K562 (cell line): ENCODE results near the gene NUDT5. TPM values are rescaled to one million over a fixed set of nuclear protein-coding genes. Genes with fewer than 3 reads are reported as not detected.

Source experiments
- ATAC-seq: fragments of 200-7000 bp; cut with Tn5 transposase; 3 replicates; pipeline ENCODE4 v1.9.1; 2020; ENCODE audit warnings: moderate library complexity
- BruUV-seq: library from RNA; stranded (reverse); fragments of 400-500 nt; replicated peaks from 2 replicates; lab custom pipeline; 2021; lab: Mats Ljungman, UMichigan
- CTCF ChIA-PET: fragments of 300-600 bp; formaldehyde crosslinking; extraction: SDS; loops from one replicate; lab custom pipeline; 2021; ENCODE audit warnings: low intra/inter-chr PET ratio; lab: Yijun Ruan, JAX
- POLR2A ChIA-PET: fragments of 300-600, 350-650 bp; sonication (Branson Sonifier 250); formaldehyde crosslinking; extraction: SDS; loops from one replicate; lab custom pipeline; 2021; ENCODE audit warnings: antibody characterized with exemption, inconsistent platforms; lab: Yijun Ruan, JAX
- DNase-seq, 4 experiments: peaks; one replicate each; pipeline versions ENCODE4 v3.0.0 to v3.0.0-alpha.2; 2011 to 2018; ENCODE audit warnings: low spot score in 3 of 4, mixed read lengths in 3 of 4; ENCODE audit errors: extremely low read depth in 1 of 4
- FAIRE-seq: peaks from 2 replicates; lab custom pipeline; 2011; peaks lifted over from hg19 to GRCh38; lab: Jason Lieb, UNC
- H2AFZ ChIP-seq: 2 replicates; pipeline ENCODE4 v1.6.0; 2011; ENCODE audit warnings: low read depth, low read length, control low read depth, inconsistent platforms
- H3K27ac ChIP-seq: fragments of 200-600 bp; 3 replicates; pipeline ENCODE4 v1.8.0; 2011; ENCODE audit warnings: low read depth, mild to moderate bottlenecking, control low read depth, inconsistent platforms, low read length, moderate library complexity, mixed read lengths; ENCODE audit errors: extremely low read depth
- H3K27me3 ChIP-seq, 2 experiments: fragments of 300-600 bp in 1 of 2; 2 replicates in 1 of 2; 3 replicates in 1 of 2; pipeline versions ENCODE4 v1.6.0 to v1.8.0; 2011; ENCODE audit warnings: inconsistent platforms in 2 of 2, low read length in 2 of 2, mild to moderate bottlenecking in 1 of 2, mixed read lengths in 1 of 2, moderate library complexity in 1 of 2; ENCODE audit not compliant: control insufficient read depth in 2 of 2, insufficient read depth in 2 of 2
- H3K36me3 ChIP-seq: fragments of 300-600 bp; 3 replicates; pipeline ENCODE4 v1.8.0; 2011; ENCODE audit warnings: mild to moderate bottlenecking, low read length, inconsistent platforms; ENCODE audit not compliant: control insufficient read depth, insufficient read depth
- H3K4me1 ChIP-seq, 2 experiments: fragments of 200-600 bp in 1 of 2; replicated peaks in 1 of 2; 2 replicates in 1 of 2; 3 replicates in 1 of 2; pipeline versions ENCODE4 v1.5.1 to v1.8.0; 2011; ENCODE audit warnings: inconsistent platforms in 2 of 2, low read length in 2 of 2, mild to moderate bottlenecking in 1 of 2, mixed read lengths in 1 of 2, moderate library complexity in 1 of 2; ENCODE audit not compliant: control insufficient read depth in 2 of 2, insufficient read depth in 2 of 2
- H3K4me2 ChIP-seq: 2 replicates; pipeline ENCODE4 v1.6.1; 2011; ENCODE audit warnings: low read length, control low read depth, inconsistent platforms, mixed read lengths; ENCODE audit not compliant: insufficient read depth
- H3K4me3 ChIP-seq: fragments of 200-600 bp; sonication (generic), shearing (Covaris generic); 2 replicates; pipeline ENCODE4 v1.5.1; 2016; ENCODE audit warnings: control low read depth, inconsistent platforms
- H3K79me2 ChIP-seq: fragments of 200-600 bp; 3 replicates; pipeline ENCODE4 v1.8.0; 2011; ENCODE audit warnings: low read length, inconsistent platforms; ENCODE audit not compliant: control insufficient read depth, insufficient read depth
- H3K9ac ChIP-seq, 2 experiments: 2 replicates each; pipeline versions ENCODE4 v1.6.0 to v1.6.1; 2011; ENCODE audit warnings: low read depth in 2 of 2, low read length in 2 of 2, control low read depth in 1 of 2, inconsistent platforms in 1 of 2, mild to moderate bottlenecking in 1 of 2, mixed read lengths in 1 of 2; ENCODE audit not compliant: insufficient read depth in 1 of 2
- H3K9me1 ChIP-seq: one replicate; pipeline ENCODE4 v1.6.0; 2011; ENCODE audit warnings: inconsistent platforms, mild to moderate bottlenecking, low read length, moderate library complexity; ENCODE audit not compliant: control insufficient read depth, insufficient read depth
- H3K9me3 ChIP-seq: replicated peaks from 2 replicates; pipeline ENCODE4 v1.5.1; 2011; ENCODE audit warnings: low read depth, low read length, inconsistent platforms; ENCODE audit not compliant: control insufficient read depth, insufficient read depth
- H4K20me1 ChIP-seq: replicated peaks from 2 replicates; pipeline ENCODE4 v1.6.1; 2011; ENCODE audit warnings: low read length, inconsistent platforms, mixed read lengths; ENCODE audit not compliant: control insufficient read depth, insufficient read depth
- FOXA3 ChIP-seq, 2 experiments: fragments of 450-650 bp in 1 of 2; sonication (generic) in 1 of 2; formaldehyde crosslinking; IDR thresholded peaks in 1 of 2; conservative IDR thresholded peaks in 1 of 2; 2 replicates each; pipeline versions ENCODE4 v1.4.0 to v1.8.0; 2020 to 2022; ENCODE audit warnings: mild to moderate bottlenecking in 2 of 2, missing genetic modification reagents in 1 of 2
- GTF2F1 ChIP-seq: IDR thresholded peaks from 2 replicates; pipeline ENCODE4 v1.6.1; 2011; ENCODE audit warnings: low read depth, low read length, improper control_type of control experiment
- POLR2A ChIP-seq: fragments of 450-650 bp; conservative IDR thresholded peaks from 2 replicates; pipeline ENCODE4 v1.6.1; 2016
- TAF15 ChIP-seq: fragments of 200-400 bp; formaldehyde crosslinking; IDR thresholded peaks from 2 replicates; pipeline ENCODE4 v1.6.1; 2017; ENCODE audit warnings: mild to moderate bottlenecking, low read depth, low read length, moderate library complexity
- ZBTB11 ChIP-seq, 3 experiments: fragments of 200-800 bp in 1 of 3; fragments of 250-450 bp in 1 of 3; fragments of 450-650 bp in 1 of 3; sonication (Bioruptor Pico) in 1 of 3; sonication (Bioruptor generic) in 1 of 3; formaldehyde crosslinking in 1 of 3; IDR thresholded peaks; 2 replicates each; pipeline versions ENCODE4 v1.6.1 to v1.8.0; 2016 to 2022; ENCODE audit warnings: mild to moderate bottlenecking in 2 of 3, missing genetic modification characterization in 2 of 3, missing compliant biosample characterization in 1 of 3, moderate library complexity in 1 of 3
- ZNF121 ChIP-seq: sonication (generic); formaldehyde crosslinking; conservative IDR thresholded peaks from 2 replicates; pipeline ENCODE4 v1.8.0; 2022; ENCODE audit warnings: missing genetic modification reagents
- ZNF384 ChIP-seq: IDR thresholded peaks from 2 replicates; pipeline ENCODE4 v1.6.1; 2012; ENCODE audit warnings: low read depth, low read length, improper control_type of control experiment
- ZNF408 ChIP-seq: fragments of 250-450 bp; sonication (Bioruptor Pico); IDR thresholded peaks from 2 replicates; pipeline ENCODE4 v1.4.0; 2020; ENCODE audit warnings: low read depth, mild to moderate bottlenecking, moderate library complexity
- ZNF444 ChIP-seq: fragments of 250-450 bp; sonication (Bioruptor Pico); IDR thresholded peaks from 2 replicates; pipeline ENCODE4 v1.4.0; 2020; ENCODE audit warnings: mild to moderate bottlenecking, moderate library complexity
- ZNF445 ChIP-seq: fragments of 250-450 bp; sonication (Bioruptor Pico); IDR thresholded peaks from 2 replicates; pipeline ENCODE4 v1.4.0; 2020; ENCODE audit warnings: low read depth, mild to moderate bottlenecking, moderate library complexity
- ZNF699 ChIP-seq: fragments of 250-450 bp; sonication (Bioruptor Pico); IDR thresholded peaks from 2 replicates; pipeline ENCODE4 v1.8.0; 2021; ENCODE audit warnings: mild to moderate bottlenecking, moderate library complexity; ENCODE audit not compliant: insufficient replicate concordance
- WGBS: fragments of 100-300 bp; shearing (Covaris generic); methylation state at CpG from one replicate; pipeline ENCODE4 v1.1.6; 2016; ENCODE audit warnings: low coverage, mixed read lengths; ENCODE audit not compliant: insufficient coverage; ENCODE audit errors: missing lambda C conversion rate; 5-methylcytosine and 5-hydroxymethylcytosine counted together
- in situ Hi-C: fragments of 300-500 bp; cut with MboI; formaldehyde crosslinking; loops from 4 replicates; pipeline ENCODE4 v1.15.0; 2018; ENCODE audit warnings: inconsistent platforms, mixed read lengths
- intact Hi-C: fragments of 100-400 bp; cut with micrococcal nuclease; formaldehyde crosslinking; loops from 2 replicates; pipeline ENCODE4 v1.14.2; 2022
- polyA plus RNA-seq, 8 experiments: library from polyadenylated mRNA; depleted of rRNA in 4 of 8; stranded (reverse) in 5 of 8; unstranded in 3 of 8; fragments of >200 nt; fragmentation: Nextera tagmentation in 2 of 8; fragmentation: Illumina TruSeq in 1 of 8; extraction: Ambion mirVana in 2 of 8; extraction: Trizol in 1 of 8; gene quantifications; 2 replicates each; pipeline versions ENCODE4 v1.2.1 to v1.2.3, GENCODE V29; 2011 to 2014; ENCODE audit warnings: inconsistent platforms in 1 of 8, missing spikeins in 1 of 8
- total RNA-seq, 7 experiments: library from RNA; depleted of rRNA in 6 of 7; stranded (reverse); fragments of >200 nt in 6 of 7; fragmentation: Illumina TruSeq in 2 of 7; extraction: Trizol in 2 of 7; gene quantifications; 2 replicates each; pipeline versions ENCODE4 v1.2.1 to v1.2.3, GENCODE V29; 2011 to 2021; ENCODE audit warnings: low replicate concordance in 1 of 7

Gene NUDT5
- total and polyA plus RNA-seq, 9 of the 15 experiments (the other 6 are each of a cell fraction or from before 2014, with no cell fraction given) = 87.7 to 422 (median 186) TPM

GRCh38 chr10:12181065-12181775, 14.5 kb downstream of the NUDT5 start:
- Histone ChIP-seq H3K9me1 (no peaks in the 10 kb centered on the region), H4K20me1 (no peaks in the 10 kb centered on the region), H3K4me1 (no peaks in the 10 kb centered on the region), H3K36me3 (peaks cover 83% of the 10 kb centered on the region; the same call in 2 of the 3 replicates), H3K27me3 (no peaks in the 10 kb centered on the region), H3K9ac (no peak overlapping the region), H3K27ac (no peak overlapping the region), H3K79me2 (no peaks in the 10 kb centered on the region), H2AFZ (no peak overlapping the region), H3K9me3 (no peaks in the 10 kb centered on the region), H3K4me2 (no peak overlapping the region), H3K4me3 (no peak overlapping the region)
- no peak for TF ChIP-seq TAF15
- TF ChIP-seq ZNF408 (CRISPR knock-in tag) = no peak
- 0 out of 2 replicates have a peak, but pooled peaks have one; percentile 17 for TF ChIP-seq POLR2A
- TF ChIP-seq ZBTB11 (CRISPR knock-in tag; IDR thresholded peaks at IDR 0.05) = no peak
- TF ChIP-seq FOXA3 (CRISPR knock-in tag; conservative IDR thresholded peaks at IDR 0.05 in 1 of 2, IDR thresholded peaks at IDR 0.05 in 1 of 2) = no peak
- TF ChIP-seq ZNF444 (CRISPR knock-in tag) = no peak
- no peak for TF ChIP-seq ZNF699 (CRISPR knock-in tag)
- no peak for TF ChIP-seq ZNF445 (CRISPR knock-in tag)
- 0 out of 2 replicates have a peak, but pooled peaks have one; percentile 19 for TF ChIP-seq ZNF121 (CRISPR knock-in tag)
- TF ChIP-seq GTF2F1 = no peak
- TF ChIP-seq ZNF384 = no peak
- intact Hi-C loops = no loop called here
- FAIRE-seq (no peak), DNase-seq (no peak), ATAC-seq (no peak)
- POLR2A ChIA-PET = interaction anchor here (1.3 to 1.8 kb wide), 2 partner anchors 11 to 14 kb away, joined by 4 to 11 read pairs; partner anchors contain the start of genes CDC123 and NUDT5
- in situ Hi-C loops = no loop called here
- BruUV-seq = no TSS peak
- CTCF ChIA-PET = no interaction called here
- WGBS = 92% methylated on average over 13 of the region's 13 CpGs
